ENCODE measurements around the gene SERPINE2.
"Not testable (repeated sequence)": the region's sequence is repeated elsewhere in the genome, so short reads cannot be mapped to it uniquely, and the experiment has no call there.

The SERPINE2 gene

GRCh38 chr2:224009605-224010315 is 29.3 kb downstream of the SERPINE2 start:
- DNase-seq = no peak

- no peak for DNase-seq
Observed at GRCh38 chr2:224008702-224009261, 30.3 kb downstream of the SERPINE2 start.

- DNase-seq = no peak
Observed at GRCh38 chr2:224004105-224004695, 34.9 kb downstream of the SERPINE2 start.

- not testable (repeated sequence) for DNase-seq
Observed at GRCh38 chr2:224000662-224001061, 38.4 kb downstream of the SERPINE2 start.

- no peak for DNase-seq
Observed at GRCh38 chr2:223999862-224000261, 39.2 kb downstream of the SERPINE2 start.

- no peak for DNase-seq
Observed at GRCh38 chr2:223998948-223999347, 40.1 kb downstream of the SERPINE2 start.

- DNase-seq = no peak
Observed at GRCh38 chr2:223997938-223998337, 41.1 kb downstream of the SERPINE2 start.

GRCh38 chr2:223996391-223996790 is 42.7 kb downstream of the SERPINE2 start:
- DNase-seq = no peak

GRCh38 chr2:223995569-223995968 is 43.5 kb downstream of the SERPINE2 start:
- no peak for DNase-seq

- DNase-seq = no peak
Observed at GRCh38 chr2:223994562-223995162, 44.4 kb downstream of the SERPINE2 start.

GRCh38 chr2:223993634-223994232 is 45.4 kb downstream of the SERPINE2 start:
- peak; percentile 18 for DNase-seq

- no peak for DNase-seq
Observed at GRCh38 chr2:223991611-223992010, 47.5 kb downstream of the SERPINE2 start.

GRCh38 chr2:223989856-223990232 is 49.2 kb downstream of the SERPINE2 start:
- no peak for DNase-seq

GRCh38 chr2:223989206-223989855 is 49.8 kb downstream of the SERPINE2 start:
- DNase-seq = no peak

GRCh38 chr2:223981241-223981640 is 57.8 kb downstream of the SERPINE2 start:
- DNase-seq = no peak

GRCh38 chr2:223980803-223981202 is 58.3 kb downstream of the SERPINE2 start:
- DNase-seq = no peak

- DNase-seq = no peak
Observed at GRCh38 chr2:223980397-223980735, 58.7 kb downstream of the SERPINE2 start.

- DNase-seq = no peak
Observed at GRCh38 chr2:223979730-223980396, 59.2 kb downstream of the SERPINE2 start.

GRCh38 chr2:223978451-223978850 is 60.6 kb downstream of the SERPINE2 start:
- no peak for DNase-seq

- no peak for DNase-seq
Observed at GRCh38 chr2:223976635-223977226, 62.4 kb downstream of the SERPINE2 start.

GRCh38 chr2:223973606-223974005 is 65.5 kb downstream of the SERPINE2 start:
- DNase-seq = no peak

- DNase-seq = no peak
Observed at GRCh38 chr2:223972656-223973102, 66.4 kb downstream of the SERPINE2 start.
